ENCODE measurements around the gene PRR27. TPM values are rescaled to one million over a fixed set of nuclear protein-coding genes. Genes with fewer than 3 reads are reported as not detected.

Gene PRR27
- total RNA-seq, 2 experiments from 2014 or later, result not detected

Other genes starting within 250 kb of the PRR27 start
- not detected for gene CSN1S1, start 223.2 kb upstream of the PRR27 start, total RNA-seq
- gene CSN2, start 188.5 kb upstream of the PRR27 start, total RNA-seq, result not detected
- not detected for gene STATH, start 158.3 kb upstream of the PRR27 start, total RNA-seq
- gene HTN3, start 125.8 kb upstream of the PRR27 start, total RNA-seq, result not detected
- gene HTN1, start 103.8 kb upstream of the PRR27 start, total RNA-seq, result not detected
- gene ODAM, start 41.5 kb downstream of the PRR27 start, total RNA-seq, result not detected
- not detected for gene FDCSP, start 71.9 kb downstream of the PRR27 start, total RNA-seq
- gene CSN3, start 88.4 kb downstream of the PRR27 start, total RNA-seq, result not detected
- not detected for gene CABS1, start 180.7 kb downstream of the PRR27 start, total RNA-seq
- gene SMR3A, start 206.5 kb downstream of the PRR27 start, total RNA-seq, result not detected
- not detected for gene SMR3B, start 228.9 kb downstream of the PRR27 start, total RNA-seq
- gene OPRPN, start 243.7 kb downstream of the PRR27 start, total RNA-seq, result not detected

Measured in activated CD8-positive, alpha-beta memory T cell treated with anti-CD3 and anti-CD28 coated beads, Interleukin-2, amount 10 ng/mL, durations not matched to agents 7 days and 5 days (primary cell).